ENCODE data around the gene RTP5. TPM values are rescaled to one million over a fixed set of nuclear protein-coding genes. Genes with fewer than 3 reads are reported as not detected.

Gene RTP5
- total RNA-seq, 1 experiment from 2014 or later = not detected

- intact Hi-C loops (cut with micrococcal nuclease; ENCODE audit: unreplicated experiment) = no loop called here
- no peak for DNase-seq
- Mint-ChIP-seq H3K9me3 (ENCODE audit: unreplicated experiment) (no peaks in the 10 kb centered on the region), H3K36me3 (ENCODE audit: insufficient read depth, unreplicated experiment) (no peaks in the 10 kb centered on the region), H3K27ac (ENCODE audit: unreplicated experiment) (no peak overlapping the region), H3K27me3 (ENCODE audit: insufficient read depth, unreplicated experiment) (no peaks in the 10 kb centered on the region), H3K4me3 (ENCODE audit: unreplicated experiment) (no peak overlapping the region), H3K4me1 (ENCODE audit: low read depth, unreplicated experiment) (no peaks in the 10 kb centered on the region)
- CTCF ChIA-PET = no interaction called here
- Histone ChIP-seq H3K4me3 (ENCODE audit: low read depth, low read length) (no peak overlapping the region), H3K27me3 (replicated peaks; ENCODE audit: control insufficient read depth, insufficient read depth, low read length) (no peaks in the 10 kb centered on the region), H3K36me3 (ENCODE audit: control insufficient read depth, insufficient read depth, low read length) (no peaks in the 10 kb centered on the region), H3K9me3 (no peaks in the 10 kb centered on the region), H3K4me1 (no peaks in the 10 kb centered on the region)
- POLR2A ChIA-PET = no interaction called here
- no TSS peak for BruUV-seq (replicated peaks)
- TF ChIP-seq, protein P1, sequence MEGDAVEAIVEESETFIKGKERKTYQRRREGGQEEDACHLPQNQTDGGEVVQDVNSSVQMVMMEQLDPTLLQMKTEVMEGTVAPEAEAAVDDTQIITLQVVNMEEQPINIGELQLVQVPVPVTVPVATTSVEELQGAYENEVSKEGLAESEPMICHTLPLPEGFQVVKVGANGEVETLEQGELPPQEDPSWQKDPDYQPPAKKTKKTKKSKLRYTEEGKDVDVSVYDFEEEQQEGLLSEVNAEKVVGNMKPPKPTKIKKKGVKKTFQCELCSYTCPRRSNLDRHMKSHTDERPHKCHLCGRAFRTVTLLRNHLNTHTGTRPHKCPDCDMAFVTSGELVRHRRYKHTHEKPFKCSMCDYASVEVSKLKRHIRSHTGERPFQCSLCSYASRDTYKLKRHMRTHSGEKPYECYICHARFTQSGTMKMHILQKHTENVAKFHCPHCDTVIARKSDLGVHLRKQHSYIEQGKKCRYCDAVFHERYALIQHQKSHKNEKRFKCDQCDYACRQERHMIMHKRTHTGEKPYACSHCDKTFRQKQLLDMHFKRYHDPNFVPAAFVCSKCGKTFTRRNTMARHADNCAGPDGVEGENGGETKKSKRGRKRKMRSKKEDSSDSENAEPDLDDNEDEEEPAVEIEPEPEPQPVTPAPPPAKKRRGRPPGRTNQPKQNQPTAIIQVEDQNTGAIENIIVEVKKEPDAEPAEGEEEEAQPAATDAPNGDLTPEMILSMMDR (IDR thresholded peaks at IDR 0.05; ENCODE audit: insufficient read depth in 1 of 2, low read depth in 1 of 2, low read length in 1 of 2, severe bottlenecking in 1 of 2, unreplicated experiment in 1 of 2) = no peak
Observed at GRCh38 chr2:241909769-241910168, 40.2 kb downstream of the RTP5 start.

DNA sequence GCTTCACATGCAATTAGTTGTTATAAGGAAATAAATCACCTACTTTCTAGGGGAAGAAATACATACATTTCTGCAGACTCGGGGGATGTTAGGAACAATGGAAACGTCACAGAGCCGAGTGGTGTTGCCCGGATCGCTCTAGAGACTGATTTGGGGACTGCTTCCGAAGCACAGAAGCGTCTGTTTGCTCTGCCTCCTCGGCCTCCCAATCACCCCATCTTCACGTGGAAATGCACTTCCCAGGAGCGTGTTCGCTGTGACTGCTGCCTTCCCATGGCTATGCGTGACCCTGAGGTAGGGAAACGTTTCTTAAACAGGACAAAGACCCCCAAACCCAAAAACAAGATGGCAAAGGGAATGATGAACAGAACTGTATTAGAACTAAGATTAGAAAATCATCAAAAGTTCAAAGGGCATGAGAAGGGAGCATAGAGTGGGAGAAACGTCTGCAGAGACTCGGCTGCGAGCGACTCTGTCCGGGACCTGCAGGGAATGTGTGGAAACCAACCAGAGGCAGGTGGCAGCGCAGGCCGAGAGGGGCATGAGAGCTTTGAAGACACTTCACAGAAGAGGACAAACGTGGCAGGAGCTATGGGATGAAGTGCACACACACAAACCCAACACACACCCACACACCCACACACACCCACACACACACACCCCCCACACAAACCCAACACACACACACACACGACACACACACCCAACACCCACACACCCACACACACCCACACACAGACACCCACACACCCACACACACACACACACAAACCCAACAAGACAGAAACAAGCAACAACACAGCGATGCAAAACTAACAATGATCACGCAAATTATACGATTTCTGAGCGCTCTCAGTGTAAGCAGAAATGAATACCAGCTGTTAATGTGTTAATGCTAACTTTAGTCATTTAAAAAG lies 41.3 kb downstream of the RTP5 start:
- H3K27ac Mint-ChIP-seq (ENCODE audit: unreplicated experiment) = no peak overlapping the region
- no peaks in the 10 kb centered on the region for H3K27me3 Mint-ChIP-seq (ENCODE audit: insufficient read depth, unreplicated experiment)
- TF ChIP-seq, protein P1 (IDR thresholded peaks at IDR 0.05; ENCODE audit: insufficient read depth in 1 of 2, low read depth in 1 of 2, low read length in 1 of 2, severe bottlenecking in 1 of 2, unreplicated experiment in 1 of 2) = no peak
- no peaks in the 10 kb centered on the region for H3K9me3 ChIP-seq
- no peak for DNase-seq
- H3K36me3 ChIP-seq (ENCODE audit: control insufficient read depth, insufficient read depth, low read length) = no peaks in the 10 kb centered on the region
- no peak overlapping the region for H3K4me3 Mint-ChIP-seq (ENCODE audit: unreplicated experiment)
- POLR2A ChIA-PET = no interaction called here
- BruUV-seq (replicated peaks) = no TSS peak
- intact Hi-C loops (cut with micrococcal nuclease; ENCODE audit: unreplicated experiment) = no loop called here
- no peaks in the 10 kb centered on the region for H3K9me3 Mint-ChIP-seq (ENCODE audit: unreplicated experiment)
- H3K27me3 ChIP-seq (replicated peaks; ENCODE audit: control insufficient read depth, insufficient read depth, low read length) = no peaks in the 10 kb centered on the region
- H3K36me3 Mint-ChIP-seq (ENCODE audit: insufficient read depth, unreplicated experiment) = no peaks in the 10 kb centered on the region
- CTCF ChIA-PET = no interaction called here
- H3K4me1 Mint-ChIP-seq (ENCODE audit: low read depth, unreplicated experiment) = no peaks in the 10 kb centered on the region
- H3K4me3 ChIP-seq (ENCODE audit: low read depth, low read length) = no peak overlapping the region
- H3K4me1 ChIP-seq = no peaks in the 10 kb centered on the region

GRCh38 chr2:241911551-241911950 lies 42.0 kb downstream of the RTP5 start:
- ChIA-PET CTCF (no interaction called here), POLR2A (no interaction called here)
- H3K36me3 ChIP-seq (ENCODE audit: control insufficient read depth, insufficient read depth, low read length) = no peaks in the 10 kb centered on the region
- Mint-ChIP-seq H3K4me1 (ENCODE audit: low read depth, unreplicated experiment) (no peaks in the 10 kb centered on the region), H3K27me3 (ENCODE audit: insufficient read depth, unreplicated experiment) (no peaks in the 10 kb centered on the region), H3K4me3 (ENCODE audit: unreplicated experiment) (no peak overlapping the region), H3K36me3 (ENCODE audit: insufficient read depth, unreplicated experiment) (no peaks in the 10 kb centered on the region), H3K27ac (ENCODE audit: unreplicated experiment) (no peak overlapping the region), H3K9me3 (ENCODE audit: unreplicated experiment) (no peaks in the 10 kb centered on the region)
- H3K27me3 ChIP-seq (replicated peaks; ENCODE audit: control insufficient read depth, insufficient read depth, low read length) = no peaks in the 10 kb centered on the region
- H3K4me3 ChIP-seq (ENCODE audit: low read depth, low read length) = no peak overlapping the region
- no peaks in the 10 kb centered on the region for H3K4me1 ChIP-seq
- no peaks in the 10 kb centered on the region for H3K9me3 ChIP-seq
- no peak for DNase-seq
- intact Hi-C loops (cut with micrococcal nuclease; ENCODE audit: unreplicated experiment) = no loop called here
- no TSS peak for BruUV-seq (replicated peaks)
- TF ChIP-seq, protein P1 (IDR thresholded peaks at IDR 0.05; ENCODE audit: insufficient read depth in 1 of 2, low read depth in 1 of 2, low read length in 1 of 2, severe bottlenecking in 1 of 2, unreplicated experiment in 1 of 2) = no peak
